H1 (cell line): ENCODE data around the gene MCMBP. TPM values are rescaled to one million over a fixed set of nuclear protein-coding genes. Genes with fewer than 3 reads are reported as not detected.

ENCODE experiments used
- BACH1 ChIP-seq: IDR thresholded peaks from 2 replicates; pipeline ENCODE4 v1.6.1; 2012; ENCODE audit warnings: low read length, improper control_type of control experiment
- CHD2 ChIP-seq: IDR thresholded peaks from 2 replicates; pipeline ENCODE4 v1.6.1; 2012; ENCODE audit warnings: low read length, improper control_type of control experiment
- E2F6 ChIP-seq: IDR thresholded peaks from 2 replicates; pipeline ENCODE4 v1.6.1; 2012; ENCODE audit warnings: inconsistent platforms
- FOSL1 ChIP-seq: IDR thresholded peaks from 2 replicates; pipeline ENCODE4 v1.6.1; 2011; ENCODE audit warnings: mild to moderate bottlenecking, low read depth, low read length, moderate library complexity; ENCODE audit not compliant: insufficient read depth
- POLR2A ChIP-seq, 2 experiments: IDR thresholded peaks; 1 replicate in 1 of 2; 2 replicates in 1 of 2; pipeline ENCODE4 v1.6.1; 2011; ENCODE audit warnings: low read depth in 2 of 2, low read length in 2 of 2, mild to moderate bottlenecking in 2 of 2; ENCODE audit errors: control extremely low read depth in 1 of 2
- RXRA ChIP-seq: IDR thresholded peaks from 2 replicates; pipeline ENCODE4 v1.6.1; 2011; ENCODE audit warnings: low read depth, mild to moderate bottlenecking, low read length, moderate library complexity; ENCODE audit not compliant: insufficient read depth
- SUZ12 ChIP-seq: fragments of 200-600 bp; sonication (generic); IDR thresholded peaks from 2 replicates; pipeline ENCODE4 v1.6.1; 2012; ENCODE audit warnings: mild to moderate bottlenecking, inconsistent platforms, low read length, moderate library complexity, mixed read lengths
- polyA plus RNA-seq, 7 experiments: library from polyadenylated mRNA; depleted of rRNA in 3 of 7; stranded (reverse) in 5 of 7; unstranded in 2 of 7; fragments of >200 nt in 5 of 7; fragments of 200-250 nt in 2 of 7; gene quantifications; 1 replicate in 5 of 7; 2 replicates in 1 of 7; 4 replicates in 1 of 7; pipeline versions ENCODE4 v1.2.1 to v1.2.3, GENCODE V29; 2011 to 2013; ENCODE audit warnings: missing spikeins in 2 of 7, mixed read lengths in 2 of 7
- total RNA-seq: library from RNA; stranded (reverse); fragmentation: NEBNext Ultra II Directional; extraction: Animal tissue kit (Norgen Biotek cat#: 25700); gene quantifications from 2 replicates; pipeline ENCODE4 v1.2.1, GENCODE V29; 2021

The MCMBP gene
- total and polyA plus RNA-seq, 2 of the 8 experiments (the other 6 are each of a cell fraction or from before 2014, with no cell fraction given) = 67.3 to 81.7 TPM

- TF ChIP-seq BACH1 (no peak), E2F6 (peak; percentile 34; the same call in 1 of the 2 replicates), FOSL1 (no peak), CHD2 (no peak), POLR2A (IDR thresholded peaks at IDR 0.05; ENCODE audit: control extremely low read depth in 1 of 2, low read depth in 2 of 2, low read length in 2 of 2) (no peak; a peak in 1 of 3 replicates), RXRA (no peak), SUZ12 (no peak)
- TF ChIP-seq, all 59 proteins: peak for 3
Measured at GRCh38 chr10:119818889-119819270, 53.8 kb downstream of the MCMBP start (continued).
